Spleen (tissue), 11 donors: ENCODE measurements around the gene CMTM4. TPM values are rescaled to one million over a fixed set of nuclear protein-coding genes. Genes with fewer than 3 reads are reported as not detected.
A peak's percentile ranks its signal among the peaks of the same experiment; 100 is the strongest.
"Not testable (repeated sequence)": the region's sequence is repeated elsewhere in the genome, so short reads cannot be mapped to it uniquely, and the experiment has no call there.

Source experiments
- DNase-seq: peaks from one replicate; pipeline ENCODE4 v3.0.0-alpha.2; 2020
- H3K27ac ChIP-seq, 8 donors: fragments of 200-600 bp; sonication (generic) in 7 of 8; 1 replicate in 4 of 8; 2 replicates in 4 of 8; pipeline versions ENCODE4 v1.5.0 to v1.8.0; 2016 to 2021; ENCODE audit warnings: inconsistent platforms in 4 of 8, mild to moderate bottlenecking in 4 of 8, moderate library complexity in 1 of 8
- H3K27me3 ChIP-seq, 7 donors: fragments of 200-600 bp; sonication (generic) in 6 of 7; replicated peaks in 1 of 7; 1 replicate in 4 of 7; 2 replicates in 3 of 7; pipeline versions ENCODE4 v1.5.0 to v1.8.0; 2016 to 2021; ENCODE audit warnings: inconsistent platforms in 3 of 7, mild to moderate bottlenecking in 1 of 7
- H3K36me3 ChIP-seq, 6 donors: fragments of 200-600 bp; sonication (generic) in 5 of 6; 1 replicate in 4 of 6; 2 replicates in 2 of 6; pipeline versions ENCODE4 v1.5.0 to v1.8.0; 2016 to 2021; ENCODE audit warnings: inconsistent platforms in 2 of 6
- H3K4me1 ChIP-seq, 6 donors: fragments of 200-600 bp; sonication (generic) in 5 of 6; 1 replicate in 3 of 6; 2 replicates in 3 of 6; pipeline versions ENCODE4 v1.5.0 to v1.8.0; 2016 to 2021; ENCODE audit warnings: inconsistent platforms in 3 of 6
- H3K4me3 ChIP-seq, 8 donors: fragments of 200-600 bp; sonication (generic) in 7 of 8; 1 replicate in 4 of 8; 2 replicates in 4 of 8; pipeline versions ENCODE4 v1.5.0 to v1.8.0; 2016 to 2021; ENCODE audit warnings: inconsistent platforms in 4 of 8, mild to moderate bottlenecking in 4 of 8, moderate library complexity in 2 of 8
- H3K9me3 ChIP-seq, 8 donors: fragments of 200-600 bp; sonication (generic) in 7 of 8; 1 replicate in 4 of 8; 2 replicates in 4 of 8; pipeline versions ENCODE4 v1.5.0 to v1.8.0; 2016 to 2021; ENCODE audit warnings: inconsistent platforms in 4 of 8
- POLR2A ChIP-seq, 3 donors: fragments of 450-650 bp; IDR thresholded peaks; one replicate each; pipeline ENCODE4 v1.5.1; 2017; ENCODE audit warnings: antibody characterized with exemption in 3 of 3, mild to moderate bottlenecking in 1 of 3
- POLR2AphosphoS5 ChIP-seq, 3 donors: sonication (generic); formaldehyde crosslinking; IDR thresholded peaks; one replicate each; pipeline ENCODE4 v1.5.1; 2017; ENCODE audit warnings: antibody characterized with exemption in 3 of 3
- WGBS, 5 donors: extraction: QIAGEN DNeasy Blood & Tissue Kit in 3 of 5; methylation state at CpG; one replicate each; pipeline versions ENCODE4 v1.1.5 to v1.1.7; 2013 to 2018; 5-methylcytosine and 5-hydroxymethylcytosine counted together
- intact Hi-C: fragments of 100-400 bp; cut with DNase I; formaldehyde crosslinking; loops from one replicate; pipeline ENCODE4 v1.15.0; 2023; ENCODE audit warnings: low total_unique reads
- polyA plus RNA-seq, 3 donors: library from polyadenylated mRNA; stranded (reverse); fragments of 200-250 nt; gene quantifications; one replicate each; pipeline ENCODE4 v1.2.1, GENCODE V29; 2013
- total RNA-seq, 7 donors: library from RNA; depleted of rRNA in 3 of 7; stranded (reverse); fragments of >200 nt in 3 of 7; fragmentation: NEBNext Ultra II Directional in 4 of 7; extraction: Animal tissue kit (Norgen Biotek cat#: 25700) in 4 of 7; gene quantifications; one replicate each; pipeline versions ENCODE4 v1.1.0 to v1.2.1, GENCODE V29; 2016 to 2021
- TF ChIP-seq, protein P1 (sequence below), 11 experiments: fragments of 200-600 bp in 7 of 11; fragments of 450-650 bp in 4 of 11; sonication (generic) in 4 of 11; IDR thresholded peaks in 8 of 11; conservative IDR thresholded peaks in 3 of 11; 1 replicate in 7 of 11; 2 replicates in 4 of 11; pipeline versions ENCODE4 v1.4.0 to v1.8.0; 2016 to 2021; ENCODE audit warnings: antibody characterized with exemption in 11 of 11, inconsistent platforms in 4 of 11, mild to moderate bottlenecking in 1 of 11
- donor health status: healthy with polysubstance abuse.
- donor health status: DM: no; HTN: no; CAD: no; lungs with moderate emphysema.
- donor health status: DM: no; HTN: no; CAD: no.
- donor health status: Bipolar disorder and iron deficiency.
- donor health status: healthy.
- donor health status: DM: no; HTN: no; CAD: no.
- donor health status: DM: yes; HTN: yes; CAD: no.

The CMTM4 gene
- total and polyA plus RNA-seq, 10 donors, result 0.70 to 10.2 (median 5.7) TPM

DNA sequence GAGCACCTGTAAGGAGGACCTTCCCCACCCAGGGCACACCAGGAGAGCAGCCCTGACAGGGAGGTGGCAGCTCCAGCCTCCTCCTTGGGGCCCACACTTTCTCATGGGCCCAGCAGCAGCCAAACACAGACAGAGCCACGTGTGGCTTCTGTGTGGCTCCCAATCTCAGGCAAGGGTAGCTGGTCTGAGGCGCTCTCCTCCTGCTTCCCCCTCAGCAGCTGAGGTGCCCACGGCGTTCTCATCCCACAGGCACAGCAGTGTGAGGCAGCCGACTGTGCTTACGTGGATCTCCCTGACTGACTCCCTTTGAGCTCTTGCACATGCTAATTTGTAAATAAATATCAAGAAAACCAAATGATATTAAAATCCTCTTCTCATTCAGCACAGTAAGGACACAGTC lies 61.1 kb downstream of the CMTM4 start:
- intact Hi-C loops, result no loop called here
- H3K4me1 ChIP-seq, result no peaks in the 10 kb centered on the region
- no peaks in the 10 kb centered on the region for H3K9me3 ChIP-seq
- H3K27ac ChIP-seq, result no peak overlapping the region
- H3K4me3 ChIP-seq, result no peak overlapping the region
- no peak for TF ChIP-seq POLR2A (IDR thresholded peaks at IDR 0.05)
- H3K27me3 ChIP-seq, result no peaks in the 10 kb centered on the region
- DNase-seq, result no peak
- H3K36me3 ChIP-seq, result peaks cover 0 to 11% (median 0%) of the 10 kb centered on the region in 6 donors
- WGBS, 5 donors, result 83 to 96% (median 91%) methylated on average over 5 to 6 of the region's 6 CpGs

DNA sequence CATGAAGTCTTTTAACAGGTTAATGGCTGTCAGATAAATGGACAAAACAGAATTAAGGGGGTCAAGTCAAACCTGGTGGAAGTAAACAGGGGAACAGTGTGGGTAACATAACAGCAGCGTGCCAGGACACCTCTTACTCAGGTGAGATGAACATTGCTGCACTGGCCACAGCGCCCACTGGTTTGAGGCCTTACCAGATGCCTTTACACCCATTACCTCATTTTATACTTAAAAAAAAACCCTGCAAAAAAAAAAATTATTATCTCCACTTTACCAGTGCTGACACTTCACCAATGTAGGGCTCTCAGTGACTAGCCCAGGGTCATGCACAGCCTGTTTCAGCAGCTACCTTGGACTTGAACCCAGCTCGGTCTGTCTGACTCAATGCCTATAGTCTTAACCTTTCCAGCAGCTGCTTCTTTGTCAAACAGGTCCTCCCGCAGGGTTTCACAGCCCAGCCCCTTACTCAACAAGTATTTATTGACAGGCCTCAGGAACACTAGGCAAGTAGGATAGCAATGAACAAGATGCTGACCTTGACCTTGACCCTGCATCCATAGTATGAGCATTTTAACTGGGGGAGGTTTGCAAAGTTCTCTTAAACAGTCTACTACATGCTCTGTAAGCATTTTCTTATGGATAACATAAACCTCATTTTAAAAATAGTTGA lies 61.9 kb downstream of the CMTM4 start:
- DNase-seq, result no peak
- no peak overlapping the region for H3K4me3 ChIP-seq
- 79 to 93% (median 89%) methylated on average over 4 of the region's 4 CpGs for WGBS, 5 donors
- H3K27ac ChIP-seq, result no peak overlapping the region
- intact Hi-C loops, result no loop called here
- TF ChIP-seq POLR2A (IDR thresholded peaks at IDR 0.05) (no peak), POLR2AphosphoS5 (IDR thresholded peaks at IDR 0.05) (no peak)
- TF ChIP-seq, protein P1, sequence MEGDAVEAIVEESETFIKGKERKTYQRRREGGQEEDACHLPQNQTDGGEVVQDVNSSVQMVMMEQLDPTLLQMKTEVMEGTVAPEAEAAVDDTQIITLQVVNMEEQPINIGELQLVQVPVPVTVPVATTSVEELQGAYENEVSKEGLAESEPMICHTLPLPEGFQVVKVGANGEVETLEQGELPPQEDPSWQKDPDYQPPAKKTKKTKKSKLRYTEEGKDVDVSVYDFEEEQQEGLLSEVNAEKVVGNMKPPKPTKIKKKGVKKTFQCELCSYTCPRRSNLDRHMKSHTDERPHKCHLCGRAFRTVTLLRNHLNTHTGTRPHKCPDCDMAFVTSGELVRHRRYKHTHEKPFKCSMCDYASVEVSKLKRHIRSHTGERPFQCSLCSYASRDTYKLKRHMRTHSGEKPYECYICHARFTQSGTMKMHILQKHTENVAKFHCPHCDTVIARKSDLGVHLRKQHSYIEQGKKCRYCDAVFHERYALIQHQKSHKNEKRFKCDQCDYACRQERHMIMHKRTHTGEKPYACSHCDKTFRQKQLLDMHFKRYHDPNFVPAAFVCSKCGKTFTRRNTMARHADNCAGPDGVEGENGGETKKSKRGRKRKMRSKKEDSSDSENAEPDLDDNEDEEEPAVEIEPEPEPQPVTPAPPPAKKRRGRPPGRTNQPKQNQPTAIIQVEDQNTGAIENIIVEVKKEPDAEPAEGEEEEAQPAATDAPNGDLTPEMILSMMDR (IDR thresholded peaks at IDR 0.05 in 8 of 11, conservative IDR thresholded peaks at IDR 0.05 in 3 of 11), result no peak
- no peaks in the 10 kb centered on the region for H3K9me3 ChIP-seq
- H3K27me3 ChIP-seq, result no peaks in the 10 kb centered on the region
- peaks cover 0 to 11% (median 0%) of the 10 kb centered on the region in 6 donors for H3K36me3 ChIP-seq
- no peaks in the 10 kb centered on the region for H3K4me1 ChIP-seq

DNA sequence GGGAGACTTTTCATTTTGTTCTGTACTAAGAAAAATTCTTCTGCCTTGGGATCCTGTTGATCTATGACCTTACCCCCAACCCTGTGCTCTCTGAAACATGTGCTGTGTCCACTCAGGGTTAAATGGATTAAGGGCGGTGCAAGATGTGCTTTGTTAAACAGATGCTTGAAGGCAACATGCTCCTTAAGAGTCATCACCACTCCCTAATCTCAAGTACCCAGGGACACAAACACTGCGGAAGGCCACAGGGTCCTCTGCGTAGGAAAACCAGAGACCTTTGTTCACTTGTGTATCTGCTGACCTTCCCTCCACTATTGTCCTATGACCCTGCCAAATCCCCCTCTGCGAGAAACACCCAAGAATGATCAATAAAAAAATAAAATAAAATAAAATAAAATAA lies 65.0 kb downstream of the CMTM4 start:
- H3K4me3 ChIP-seq, intact Hi-C loops, H3K27ac ChIP-seq, H3K27me3 ChIP-seq, DNase-seq, H3K4me1 ChIP-seq, H3K9me3 ChIP-seq: not testable (repeated sequence)
- peaks cover 0 to 11% (median 0%) of the 10 kb centered on the region in 6 donors for H3K36me3 ChIP-seq
- 87 to 94% (median 94%) methylated on average over 3 to 4 of the region's 4 CpGs for WGBS, 5 donors

DNA sequence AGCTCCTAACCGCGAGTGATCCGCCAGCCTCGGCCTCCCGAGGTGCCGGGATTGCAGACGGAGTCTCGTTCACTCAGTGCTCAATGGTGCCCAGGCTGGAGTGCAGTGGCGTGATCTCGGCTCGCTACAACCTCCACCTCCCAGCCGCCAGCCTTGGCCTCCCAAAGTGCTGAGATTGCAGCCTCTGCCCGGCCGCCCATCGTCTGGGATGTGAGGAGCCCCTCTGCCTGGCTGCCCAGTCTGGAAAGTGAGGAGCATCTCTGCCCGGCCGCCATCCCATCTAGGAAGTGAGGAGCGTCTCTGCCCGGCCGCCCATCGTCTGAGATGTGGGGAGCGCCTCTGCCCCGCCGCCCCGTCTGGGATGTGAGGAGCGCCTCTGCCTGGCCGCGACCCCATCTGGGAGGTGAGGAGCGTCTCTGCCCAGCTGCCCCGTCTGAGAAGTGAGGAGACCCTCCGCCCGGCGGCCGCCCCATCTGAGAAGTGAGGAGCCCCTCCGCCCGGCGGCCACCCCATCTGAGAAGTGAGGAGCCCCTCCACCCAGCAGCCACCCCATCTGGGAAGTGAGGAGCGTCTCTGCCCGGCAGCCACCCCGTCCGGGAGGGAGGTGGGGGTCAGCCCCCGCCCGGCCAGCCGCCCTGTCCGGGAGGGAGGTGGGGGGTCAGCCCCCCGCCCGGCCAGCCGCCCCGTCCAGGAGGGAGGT lies 65.8 kb downstream of the CMTM4 start:
- intact Hi-C loops, H3K36me3 ChIP-seq, H3K27ac ChIP-seq, H3K27me3 ChIP-seq, H3K4me3 ChIP-seq, H3K9me3 ChIP-seq, H3K4me1 ChIP-seq: not testable (repeated sequence)
- 91 to 98% (median 95%) methylated on average over 13 to 34 of the region's 49 CpGs; no CpG with 5 or more reads in 1 of the 5 donors for WGBS, 5 donors
- DNase-seq, result peak; percentile 39

DNA sequence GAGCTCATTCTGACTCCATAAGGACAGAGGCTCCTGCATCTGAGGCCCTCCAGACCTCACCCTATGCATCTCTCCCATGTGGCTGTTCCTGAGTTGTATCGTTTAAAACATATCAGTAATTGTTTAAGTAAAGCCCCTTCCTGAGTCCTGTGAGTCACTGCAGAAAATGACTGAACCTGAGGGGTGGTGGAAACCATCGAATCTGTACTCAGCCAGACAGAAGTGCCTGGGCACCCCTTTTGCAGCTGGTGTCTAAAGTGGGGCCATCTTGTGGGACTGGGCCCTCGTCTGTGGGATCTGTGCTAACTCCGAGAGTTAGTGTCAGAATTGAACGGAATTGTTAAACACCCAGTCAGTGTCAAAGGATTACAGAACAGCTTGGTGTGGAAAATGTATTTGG lies 66.7 kb downstream of the CMTM4 start:
- WGBS, 5 donors, result 81 to 93% (median 88%) methylated on average over 5 of the region's 5 CpGs
- intact Hi-C loops, result no loop called here

DNA sequence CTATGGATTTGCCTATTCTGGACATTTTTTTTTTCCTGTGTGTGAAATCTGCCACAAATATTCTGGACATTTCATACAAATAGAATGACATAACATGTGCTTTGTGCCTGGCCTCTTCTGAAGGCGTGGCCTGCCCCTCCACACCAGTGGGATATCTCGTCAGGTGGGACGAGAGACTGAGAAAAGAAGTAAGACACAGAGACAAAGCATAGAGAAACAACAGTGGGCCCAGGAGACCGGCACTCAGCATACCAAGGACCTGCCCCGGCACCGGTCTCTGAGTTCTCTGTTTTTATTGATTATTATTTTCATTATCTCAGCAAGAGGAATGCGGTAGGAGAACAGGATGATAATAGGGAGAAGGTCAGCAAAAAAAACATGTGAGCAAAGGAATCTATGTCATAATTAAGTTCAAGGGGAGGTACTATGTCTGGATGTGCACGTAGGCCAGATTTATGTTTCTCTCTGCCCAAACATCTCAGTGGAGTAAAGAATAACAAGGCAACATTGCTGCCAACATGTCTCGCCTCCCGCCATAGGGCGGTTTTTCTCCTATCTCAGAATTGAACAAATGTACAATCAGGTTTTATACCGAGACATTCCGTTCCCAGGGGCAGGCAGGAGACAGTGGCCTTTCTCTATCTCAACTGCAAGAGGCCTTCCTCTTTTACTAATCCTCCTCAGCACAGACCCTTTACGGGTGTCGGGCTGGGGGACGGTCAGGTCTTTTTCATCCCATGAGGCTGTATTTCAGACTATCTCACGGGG lies 68.7 kb downstream of the CMTM4 start:
- H3K4me1 ChIP-seq, H3K27ac ChIP-seq, H3K36me3 ChIP-seq, H3K4me3 ChIP-seq, H3K9me3 ChIP-seq, intact Hi-C loops, H3K27me3 ChIP-seq: not testable (repeated sequence)
- DNase-seq, result peak; percentile 24
- WGBS, 5 donors, result 89 to 93% (median 92%) methylated on average over 17 of the region's 17 CpGs

More for the DNA sequence above, 66.7 kb downstream of the CMTM4 start:
- Histone ChIP-seq H3K27ac (no peak overlapping the region), H3K4me1 (no peaks in the 10 kb centered on the region), H3K9me3 (no peaks in the 10 kb centered on the region), H3K27me3 (no peaks in the 10 kb centered on the region), H3K4me3 (no peak overlapping the region), H3K36me3 (no peaks in the 10 kb centered on the region)
- no peak for DNase-seq
- TF ChIP-seq, protein P1 (IDR thresholded peaks at IDR 0.05 in 8 of 11, conservative IDR thresholded peaks at IDR 0.05 in 3 of 11), result no peak
- TF ChIP-seq POLR2A (IDR thresholded peaks at IDR 0.05) (no peak), POLR2AphosphoS5 (IDR thresholded peaks at IDR 0.05) (no peak)
